Measurements from ENCODE around the gene TCAP. TPM values are rescaled to one million over a fixed set of nuclear protein-coding genes. Genes with fewer than 3 reads are reported as not detected.

The TCAP gene
- total RNA-seq, 1 experiment from 2014 or later: 0.54 TPM

GRCh38 chr17:39647256-39647655 is 17.9 kb upstream of the TCAP start:
- no peak overlapping the region for H3K4me3 ChIP-seq (ENCODE audit: low read depth, low read length, poor library complexity, severe bottlenecking)
- no peaks in the 10 kb centered on the region for H3K27me3 ChIP-seq (replicated peaks; ENCODE audit: insufficient read depth, low read depth, low read length, poor library complexity)
- no peaks in the 10 kb centered on the region for H3K36me3 ChIP-seq (ENCODE audit: insufficient read depth, low read length, poor library complexity, severe bottlenecking)
- no TSS peak for BruUV-seq (replicated peaks)
- ChIA-PET POLR2A (ENCODE audit: low non-redundant PET) (no interaction called here), CTCF (no interaction called here)
- no peak for TF ChIP-seq EZH2 (IDR thresholded peaks at IDR 0.05; ENCODE audit: borderline replicate concordance, low read depth, low read length, poor library complexity, severe bottlenecking)
- no peak for TF ChIP-seq CTCF (conservative IDR thresholded peaks at IDR 0.05; ENCODE audit: low read depth, low read length)
- H3K9me3 ChIP-seq (ENCODE audit: low read depth, low read length, poor library complexity, severe bottlenecking): no peaks in the 10 kb centered on the region
- H3K27ac ChIP-seq (ENCODE audit: low read depth, low read length, poor library complexity, severe bottlenecking): no peak overlapping the region
- H3K4me1 ChIP-seq (ENCODE audit: insufficient read depth, low read length, poor library complexity, severe bottlenecking): no peaks in the 10 kb centered on the region
- intact Hi-C loops (cut with micrococcal nuclease; ENCODE audit: unreplicated experiment): no loop called here
- no peak for DNase-seq (ENCODE audit: low spot score)

GRCh38 chr17:39648616-39649366 is 16.4 kb upstream of the TCAP start:
- ChIA-PET POLR2A (ENCODE audit: low non-redundant PET) (no interaction called here), CTCF (no interaction called here)
- no TSS peak for BruUV-seq (replicated peaks)
- no peak overlapping the region for H3K27ac ChIP-seq (ENCODE audit: low read depth, low read length, poor library complexity, severe bottlenecking)
- no peaks in the 10 kb centered on the region for H3K36me3 ChIP-seq (ENCODE audit: insufficient read depth, low read length, poor library complexity, severe bottlenecking)
- intact Hi-C loops (cut with micrococcal nuclease; ENCODE audit: unreplicated experiment): no loop called here
- H3K4me1 ChIP-seq (ENCODE audit: insufficient read depth, low read length, poor library complexity, severe bottlenecking): no peaks in the 10 kb centered on the region
- no peak for DNase-seq (ENCODE audit: low spot score)
- H3K4me3 ChIP-seq (ENCODE audit: low read depth, low read length, poor library complexity, severe bottlenecking): no peak overlapping the region
- H3K9me3 ChIP-seq (ENCODE audit: low read depth, low read length, poor library complexity, severe bottlenecking): no peaks in the 10 kb centered on the region
- no peaks in the 10 kb centered on the region for H3K27me3 ChIP-seq (replicated peaks; ENCODE audit: insufficient read depth, low read depth, low read length, poor library complexity)
- TF ChIP-seq CTCF (conservative IDR thresholded peaks at IDR 0.05; ENCODE audit: low read depth, low read length) (no peak), EZH2 (IDR thresholded peaks at IDR 0.05; ENCODE audit: borderline replicate concordance, low read depth, low read length, poor library complexity, severe bottlenecking) (no peak)

GRCh38 chr17:39650121-39650579 is 15.0 kb upstream of the TCAP start:
- intact Hi-C loops (cut with micrococcal nuclease; ENCODE audit: unreplicated experiment): no loop called here
- Histone ChIP-seq H3K4me3 (ENCODE audit: low read depth, low read length, poor library complexity, severe bottlenecking) (no peak overlapping the region), H3K27ac (ENCODE audit: low read depth, low read length, poor library complexity, severe bottlenecking) (no peak overlapping the region), H3K27me3 (replicated peaks; ENCODE audit: insufficient read depth, low read depth, low read length, poor library complexity) (no peaks in the 10 kb centered on the region), H3K4me1 (ENCODE audit: insufficient read depth, low read length, poor library complexity, severe bottlenecking) (no peaks in the 10 kb centered on the region), H3K9me3 (ENCODE audit: low read depth, low read length, poor library complexity, severe bottlenecking) (no peaks in the 10 kb centered on the region), H3K36me3 (ENCODE audit: insufficient read depth, low read length, poor library complexity, severe bottlenecking) (no peaks in the 10 kb centered on the region)
- TF ChIP-seq CTCF (conservative IDR thresholded peaks at IDR 0.05; ENCODE audit: low read depth, low read length): no peak
- TF ChIP-seq EZH2 (IDR thresholded peaks at IDR 0.05; ENCODE audit: borderline replicate concordance, low read depth, low read length, poor library complexity, severe bottlenecking): no peak
- BruUV-seq (replicated peaks): no TSS peak
- CTCF ChIA-PET: no interaction called here
- DNase-seq (ENCODE audit: low spot score): no peak
- POLR2A ChIA-PET (ENCODE audit: low non-redundant PET): no interaction called here
